Measurements from ENCODE around the gene COG5.

Gene COG5

DNA sequence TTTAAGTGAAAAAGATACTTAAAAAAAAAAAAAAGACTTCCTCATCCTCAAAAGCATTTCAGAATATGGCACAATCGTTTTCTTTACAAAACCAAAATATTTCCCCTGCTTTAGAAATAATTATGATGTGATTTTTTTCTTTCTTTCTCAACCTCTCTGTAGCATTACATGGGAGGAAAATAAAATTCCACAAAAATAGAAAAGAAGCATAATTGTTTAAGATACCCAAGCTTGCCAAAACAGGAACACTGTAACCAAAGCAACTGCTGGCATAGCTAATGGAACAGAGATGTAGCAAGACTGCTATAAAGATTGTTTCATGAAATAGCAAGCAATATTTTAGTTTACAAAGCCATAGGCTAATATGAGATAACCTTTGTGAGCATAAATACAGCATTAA, 169.4 kb downstream of the COG5 start:
- DNase-seq (ENCODE audit: low spot score): no peak

DNA sequence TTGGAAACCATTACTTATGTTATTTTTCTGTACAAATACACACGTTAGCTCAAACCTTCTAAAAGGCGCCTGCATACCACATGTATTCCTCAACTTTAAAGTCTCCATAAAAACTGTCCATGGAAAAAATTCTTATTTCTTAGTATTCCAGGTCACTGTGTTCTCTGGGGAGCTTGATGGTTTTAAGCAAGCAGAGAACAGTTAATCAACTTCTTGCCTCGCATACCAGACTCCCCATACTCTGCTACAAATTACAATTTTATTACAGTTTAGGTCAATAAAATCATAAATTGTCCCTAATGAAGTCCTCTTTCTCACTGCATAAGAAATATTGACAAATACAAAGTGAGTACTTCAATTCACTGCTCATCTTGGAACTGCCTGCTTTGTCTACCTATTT, 170.9 kb downstream of the COG5 start:
- no peak for DNase-seq (ENCODE audit: low spot score)

DNA sequence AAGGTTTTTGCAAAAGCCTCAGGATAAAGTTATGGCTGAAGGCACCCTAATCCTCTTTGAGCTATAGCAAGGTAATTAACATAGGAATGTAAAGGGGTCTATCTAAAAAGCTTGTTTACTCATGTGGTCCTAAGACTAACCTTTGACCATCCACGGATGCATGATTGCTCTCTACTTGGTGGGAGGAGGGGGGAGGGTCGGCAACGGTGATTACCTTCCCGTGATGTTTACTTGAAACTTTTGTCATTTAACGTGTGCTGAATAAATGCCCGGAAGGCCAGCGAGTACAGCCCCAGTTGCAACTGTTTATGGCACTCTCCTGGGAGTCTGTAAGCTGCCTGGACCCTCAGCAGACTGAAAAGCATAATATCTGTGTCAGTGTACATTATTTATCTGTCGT, 172.8 kb downstream of the COG5 start:
- DNase-seq (ENCODE audit: low spot score): no peak

DNA sequence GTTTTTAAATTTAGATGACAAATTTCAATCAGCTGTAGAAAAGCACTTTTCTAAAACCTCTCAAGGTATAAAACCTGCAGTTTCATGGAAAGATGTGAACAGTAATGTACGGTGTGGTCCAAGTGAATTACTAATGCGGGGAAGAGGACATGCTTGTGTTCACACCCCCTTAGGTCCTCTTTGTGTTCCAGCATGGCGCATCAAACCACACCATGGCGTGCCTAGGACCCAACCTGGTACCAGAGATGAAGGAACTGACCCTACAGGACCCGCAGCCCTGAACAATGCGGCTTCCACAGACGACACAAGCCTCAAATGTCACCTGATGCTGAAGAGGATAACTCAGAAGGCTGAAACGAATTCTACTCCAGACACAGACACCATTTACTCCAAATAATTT, 175.1 kb downstream of the COG5 start:
- no peak for DNase-seq (ENCODE audit: low spot score)

DNA sequence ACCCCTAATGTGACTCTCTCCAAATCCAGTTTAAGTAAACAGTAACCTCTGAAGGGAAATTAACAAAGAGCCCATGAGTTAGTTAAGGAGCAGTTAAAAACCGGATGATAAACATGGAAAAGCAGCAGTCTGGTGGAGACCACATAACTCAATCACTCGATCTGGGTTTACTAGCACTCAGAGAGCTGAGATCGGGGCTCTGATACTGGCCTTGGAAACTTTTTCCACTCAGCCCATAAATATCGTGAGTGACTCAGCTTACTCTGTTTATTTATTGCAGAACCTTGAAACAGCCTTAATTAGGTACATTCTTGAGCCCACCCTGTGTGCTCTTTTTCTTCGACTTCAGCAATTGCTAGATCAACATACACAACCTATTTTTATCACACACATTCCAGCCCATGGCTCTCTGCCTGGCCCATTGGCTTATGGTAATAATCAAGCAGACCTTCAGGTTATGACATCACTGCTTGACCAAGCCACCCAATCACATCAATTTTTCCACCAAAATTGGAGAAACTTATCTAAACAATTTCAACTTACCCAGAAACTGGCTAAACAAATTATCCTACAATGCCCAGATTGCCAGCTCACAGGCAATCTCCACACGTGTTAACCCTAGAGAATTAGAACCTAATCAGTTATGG, 176.0 kb downstream of the COG5 start:
- DNase-seq (ENCODE audit: low spot score): no peak

- DNase-seq (ENCODE audit: low spot score): peak; percentile 29
These were observed 176.6 kb downstream of the COG5 start for GRCh38 chr7:107387128-107387527.

DNA sequence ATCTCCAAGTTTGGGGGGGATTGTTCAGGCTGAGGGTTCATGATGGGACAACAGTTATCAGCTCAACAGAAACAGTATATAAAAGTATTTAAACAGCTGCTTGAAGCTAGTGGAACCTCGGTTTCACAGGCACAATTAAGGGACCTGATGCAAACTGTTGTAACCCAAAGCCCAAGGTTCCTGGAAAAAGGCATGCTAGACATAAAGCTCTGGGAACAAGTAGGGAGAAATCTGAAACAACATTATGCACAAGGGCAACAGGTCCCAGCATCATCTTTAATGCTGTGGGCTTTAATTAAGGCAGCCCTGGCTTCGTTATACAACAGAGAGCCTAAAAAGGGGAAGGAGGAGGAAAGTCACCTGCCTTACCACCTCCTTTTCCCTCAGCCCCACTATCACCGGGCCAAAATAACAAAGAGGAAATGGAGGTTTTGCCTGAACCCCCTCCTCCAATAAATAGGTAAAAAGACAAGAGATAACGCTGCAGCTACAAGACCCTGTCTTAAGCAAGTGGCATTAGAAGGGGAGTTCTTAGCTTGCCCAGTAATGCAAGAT, 177.1 kb downstream of the COG5 start:
- DNase-seq (ENCODE audit: low spot score): no peak

DNA sequence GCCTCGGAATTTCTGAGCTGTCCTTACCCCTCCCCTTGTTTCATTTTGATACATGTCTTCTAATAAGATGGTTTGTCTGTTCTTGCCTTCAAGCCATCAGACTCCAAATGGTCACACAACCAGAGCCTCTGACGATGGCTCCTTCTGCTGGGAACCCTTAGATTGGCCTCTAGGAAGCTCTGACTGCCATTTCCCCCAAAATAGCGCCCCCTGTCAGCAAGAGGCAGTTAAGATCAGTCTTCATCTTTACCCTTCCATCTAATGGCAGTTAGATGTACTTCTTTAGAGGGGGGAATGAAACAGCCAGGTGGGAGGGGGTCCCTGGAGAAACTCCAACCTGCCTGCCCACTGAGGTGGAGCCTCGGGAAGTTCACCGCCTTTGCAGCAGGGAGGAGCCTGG, 179.7 kb downstream of the COG5 start:
- no peak for DNase-seq (ENCODE audit: low spot score)

- no peak for DNase-seq (ENCODE audit: low spot score)
These were observed 180.5 kb downstream of the COG5 start for GRCh38 chr7:107383203-107383602.

GRCh38 chr7:107381453-107381852, 182.3 kb downstream of the COG5 start:
- DNase-seq (ENCODE audit: low spot score): no peak

DNA sequence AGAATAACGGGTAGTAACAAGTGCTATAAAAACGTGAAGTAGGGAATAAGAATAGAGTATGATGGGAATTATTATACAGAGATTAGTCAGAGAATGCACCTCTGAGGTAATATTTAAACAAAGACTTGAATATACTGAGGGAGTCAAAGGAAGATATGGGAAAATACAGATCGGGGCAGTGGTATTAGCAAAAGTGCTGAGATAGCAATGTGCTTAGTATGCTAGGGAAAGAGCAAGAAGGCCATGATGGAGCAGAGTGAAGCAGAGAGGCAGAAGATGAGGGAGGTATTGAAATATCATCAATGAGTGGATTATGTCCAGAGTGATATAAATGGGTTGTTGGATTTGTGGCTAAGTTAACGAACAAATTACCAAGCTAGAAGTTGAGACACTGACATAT, 190.4 kb downstream of the COG5 start:
- DNase-seq (ENCODE audit: low spot score): no peak

- peak; percentile 52 for DNase-seq (ENCODE audit: low spot score)
These were observed 191.4 kb downstream of the COG5 start for GRCh38 chr7:107372298-107372697.

DNA sequence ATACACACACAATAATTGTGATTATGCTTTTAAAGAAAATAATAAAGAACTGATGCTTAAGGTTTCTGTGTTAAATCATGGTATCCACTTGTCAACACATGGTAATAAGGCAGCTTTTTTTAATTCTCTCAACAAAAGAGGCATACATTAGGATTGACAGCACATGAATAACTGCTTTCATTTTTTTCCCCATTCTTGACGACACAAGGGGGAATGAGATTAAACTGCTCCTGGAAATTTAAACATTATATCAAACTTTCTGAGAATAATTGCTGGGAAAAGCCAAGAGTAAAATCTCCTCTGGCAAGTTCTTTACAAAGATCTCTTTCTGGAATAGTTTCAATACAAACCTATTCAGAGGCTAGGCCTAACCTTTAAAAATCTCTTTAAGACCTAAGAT, 192.9 kb downstream of the COG5 start:
- no peak for DNase-seq (ENCODE audit: low spot score)

GRCh38 chr7:107364787-107365186, 198.9 kb downstream of the COG5 start:
- DNase-seq (ENCODE audit: low spot score): no peak

DNA sequence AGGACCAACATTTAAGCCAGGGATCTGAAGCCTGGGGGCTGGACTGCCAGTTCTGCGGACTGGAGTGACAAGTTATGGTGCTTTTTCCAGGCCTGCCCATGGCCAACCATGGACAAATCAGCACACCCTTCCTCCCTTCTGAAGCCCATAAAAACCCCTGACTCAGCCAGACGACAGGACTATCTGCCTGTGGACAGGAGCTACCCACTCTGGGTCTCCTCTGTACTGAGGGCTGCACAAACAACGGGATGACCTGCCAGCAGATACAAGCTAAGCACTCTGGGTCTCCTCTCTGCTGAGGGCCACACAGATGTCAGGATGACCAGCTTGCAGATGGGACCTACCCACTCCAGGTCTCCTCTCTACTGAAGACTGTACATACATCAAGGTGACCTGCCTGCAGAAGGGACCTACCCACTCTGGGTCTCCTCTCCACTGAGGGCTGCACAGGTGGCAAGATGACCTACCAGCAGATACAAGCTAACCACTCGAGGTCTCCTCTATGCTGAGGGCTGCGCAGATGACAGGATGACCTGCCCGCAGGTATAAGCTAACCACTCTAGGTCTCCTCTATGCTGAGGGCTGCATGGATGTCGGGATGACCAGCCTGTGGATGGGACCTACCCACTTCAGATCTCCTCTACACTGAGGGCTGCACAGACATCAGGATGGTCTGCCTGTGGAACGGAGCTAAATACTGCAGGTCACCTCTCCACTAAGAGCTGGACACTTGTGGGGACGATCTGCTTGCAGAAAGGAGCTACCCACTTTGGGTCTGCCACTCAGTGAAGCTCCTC, 204.0 kb downstream of the COG5 start:
- DNase-seq (ENCODE audit: low spot score): no peak

GRCh38 chr7:107355616-107356015, 208.1 kb downstream of the COG5 start:
- DNase-seq (ENCODE audit: low spot score): no peak

DNA sequence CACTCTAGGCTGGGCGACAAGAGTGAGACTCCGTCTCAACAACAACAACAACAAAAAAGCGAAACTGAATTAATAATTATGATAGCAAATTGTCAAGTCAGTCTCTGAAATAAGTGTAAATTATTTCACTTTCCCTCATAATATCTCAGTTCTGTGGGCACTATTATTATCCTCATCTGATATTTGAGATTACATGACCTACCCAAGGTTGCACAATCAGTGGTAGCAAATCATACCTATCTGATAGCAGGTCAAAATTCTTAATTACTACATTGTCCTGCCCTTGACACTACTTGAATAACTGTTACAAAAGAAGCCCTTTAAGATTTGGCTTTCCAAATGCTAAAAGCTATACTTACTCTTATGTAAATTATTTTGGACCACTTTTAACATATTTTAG, 209.1 kb downstream of the COG5 start:
- DNase-seq (ENCODE audit: low spot score): no peak

DNA sequence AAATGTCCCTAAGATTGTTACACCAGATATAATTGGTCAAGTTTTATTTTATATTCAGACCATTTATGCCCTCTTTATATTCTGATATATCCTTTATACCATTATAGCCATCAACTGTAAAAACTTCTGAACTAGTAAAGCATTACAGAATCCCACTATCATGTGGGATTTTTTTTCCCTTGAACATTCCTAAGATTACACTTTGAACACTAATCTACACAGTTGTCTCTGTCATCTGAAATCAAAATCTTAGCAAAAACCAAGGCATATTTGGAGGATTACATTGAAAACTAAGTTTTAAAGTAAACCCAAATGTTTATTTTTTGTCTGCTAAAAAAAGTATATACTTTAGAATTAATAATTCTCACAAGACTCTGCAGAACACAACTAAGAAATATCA, 210.0 kb downstream of the COG5 start:
- no peak for DNase-seq (ENCODE audit: low spot score)

DNA sequence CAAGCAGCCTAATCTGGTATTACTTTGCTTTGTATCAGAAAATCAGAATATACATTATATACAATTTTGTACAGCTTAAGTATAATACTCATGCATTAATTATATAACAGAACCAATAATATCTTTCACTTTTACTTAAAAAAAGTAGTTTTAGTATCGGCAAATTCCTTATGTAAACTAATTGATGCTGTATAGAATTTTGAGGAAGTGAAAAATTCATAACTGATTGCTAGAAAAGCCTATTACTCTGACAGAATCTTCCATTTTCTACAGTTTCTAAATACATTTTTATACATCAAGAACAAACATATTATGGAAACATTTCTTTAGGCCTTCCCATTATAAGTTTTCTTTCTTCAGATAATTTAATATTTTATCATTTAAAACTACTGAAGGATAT, 217.8 kb downstream of the COG5 start:
- DNase-seq (ENCODE audit: low spot score): no peak

GRCh38 chr7:107344799-107345198, 218.9 kb downstream of the COG5 start:
- no peak for DNase-seq (ENCODE audit: low spot score)

DNA sequence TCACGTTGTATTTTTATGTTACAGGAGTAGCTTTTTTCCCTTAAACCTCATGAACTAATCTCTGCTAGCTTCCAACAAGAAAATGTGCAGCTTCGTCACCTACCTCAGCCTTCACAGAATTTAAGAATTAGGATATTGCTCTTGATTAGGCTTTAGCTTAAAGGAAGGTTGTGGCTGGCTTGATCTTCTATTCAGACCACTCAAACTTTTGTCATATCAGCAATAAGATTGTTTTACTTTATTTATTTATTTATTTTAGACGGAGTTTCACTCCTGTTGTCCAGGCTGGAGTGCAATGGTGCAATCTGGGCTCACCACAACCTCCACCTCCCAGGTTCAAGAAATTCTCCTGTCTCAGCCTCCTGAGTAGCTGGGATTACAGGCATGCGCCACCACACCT, 219.4 kb downstream of the COG5 start:
- no peak for DNase-seq (ENCODE audit: low spot score)

- no peak for DNase-seq (ENCODE audit: low spot score)
These were observed 225.6 kb downstream of the COG5 start for GRCh38 chr7:107338080-107338479.

DNA sequence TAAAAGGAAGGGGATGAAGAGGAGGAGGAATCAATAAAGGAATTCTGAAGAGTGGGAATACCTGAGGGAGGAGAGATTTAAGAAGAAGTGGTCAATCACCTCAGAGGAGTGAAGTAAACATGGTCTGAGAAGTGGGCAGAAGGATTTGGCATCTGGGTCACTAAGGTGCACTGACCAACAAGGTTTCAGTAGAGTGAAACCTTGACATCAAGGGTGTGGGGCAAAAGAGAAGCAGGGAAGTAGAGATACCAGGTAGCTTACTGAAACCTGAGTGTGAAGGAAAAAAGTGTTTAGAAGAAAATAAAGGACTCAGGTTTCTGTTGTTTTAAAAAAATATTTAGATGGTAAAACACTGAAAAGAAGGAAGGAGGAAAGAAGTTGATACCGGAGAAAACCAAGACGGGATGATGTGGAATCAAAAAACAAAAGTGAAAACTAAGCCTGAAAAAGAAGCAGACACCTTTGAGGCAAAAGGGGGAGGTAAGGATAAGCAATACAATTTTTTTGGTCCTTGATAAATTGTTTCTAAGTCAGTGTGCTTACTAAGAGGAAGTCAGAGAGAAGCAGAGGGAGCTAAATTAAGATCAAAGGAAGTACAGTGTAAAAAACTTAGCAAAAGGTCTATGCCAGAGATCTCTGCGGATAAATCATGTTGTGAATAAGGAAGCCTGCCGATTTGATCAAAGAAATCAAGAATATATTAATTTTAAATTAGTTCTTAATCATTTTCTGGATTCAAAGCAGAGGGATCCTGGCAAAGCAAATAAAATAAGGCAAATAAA, 231.0 kb downstream of the COG5 start:
- DNase-seq (ENCODE audit: low spot score): peak; percentile 51
